ENCODE measurements around the gene COQ8B.
A peak's percentile ranks its signal among the peaks of the same experiment; 100 is the strongest.

COQ8B gene

DNA sequence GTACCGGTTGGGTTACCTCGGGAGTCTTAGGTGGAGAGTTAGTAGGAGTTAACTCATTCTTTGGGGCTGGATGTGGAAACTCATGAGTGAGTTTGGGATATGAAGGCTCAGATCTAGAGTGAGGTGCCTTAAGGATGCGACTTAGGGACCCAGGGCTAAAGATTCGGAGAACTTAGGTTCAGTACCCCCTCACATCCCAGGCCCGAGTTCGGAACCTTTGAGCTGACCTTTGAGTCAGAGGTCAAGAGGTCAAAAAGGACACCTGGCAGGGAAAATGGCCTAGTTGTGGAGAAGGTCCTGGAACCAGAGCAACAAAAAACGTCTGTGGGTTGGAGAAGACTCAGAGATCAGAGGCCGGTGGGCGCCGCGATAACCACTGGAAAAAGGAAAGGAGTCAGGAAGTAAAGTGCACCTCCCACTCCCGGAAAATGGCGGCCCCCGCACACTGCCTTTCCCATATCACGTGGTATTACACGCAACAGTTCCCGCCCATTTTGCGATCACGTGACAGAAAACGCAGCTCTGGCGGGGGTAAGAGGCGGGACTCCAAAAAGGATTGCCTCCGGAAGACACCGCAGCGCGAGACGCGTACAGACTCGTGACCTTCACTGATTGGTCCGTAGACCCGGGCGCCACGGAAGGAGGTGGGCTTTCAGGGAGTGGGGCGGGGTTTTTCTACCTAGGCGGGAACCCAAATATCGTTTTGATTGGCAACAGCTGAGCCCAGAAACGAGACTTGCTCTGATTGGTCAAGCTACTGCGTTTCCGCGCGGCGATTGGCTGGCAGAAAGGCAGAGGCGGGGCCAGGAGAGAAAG, 33.6 kb upstream of the COQ8B start, which contains the start of gene ACTMAP:
Gene ACTMAP (minus strand): TSS at position 420 of the 816 bp plus-strand sequence. CDS start 674 bp downstream, outside the sequence.
- peak; percentile 100 for DNase-seq (ENCODE audit: low read depth)
- TF ChIP-seq, protein P1, sequence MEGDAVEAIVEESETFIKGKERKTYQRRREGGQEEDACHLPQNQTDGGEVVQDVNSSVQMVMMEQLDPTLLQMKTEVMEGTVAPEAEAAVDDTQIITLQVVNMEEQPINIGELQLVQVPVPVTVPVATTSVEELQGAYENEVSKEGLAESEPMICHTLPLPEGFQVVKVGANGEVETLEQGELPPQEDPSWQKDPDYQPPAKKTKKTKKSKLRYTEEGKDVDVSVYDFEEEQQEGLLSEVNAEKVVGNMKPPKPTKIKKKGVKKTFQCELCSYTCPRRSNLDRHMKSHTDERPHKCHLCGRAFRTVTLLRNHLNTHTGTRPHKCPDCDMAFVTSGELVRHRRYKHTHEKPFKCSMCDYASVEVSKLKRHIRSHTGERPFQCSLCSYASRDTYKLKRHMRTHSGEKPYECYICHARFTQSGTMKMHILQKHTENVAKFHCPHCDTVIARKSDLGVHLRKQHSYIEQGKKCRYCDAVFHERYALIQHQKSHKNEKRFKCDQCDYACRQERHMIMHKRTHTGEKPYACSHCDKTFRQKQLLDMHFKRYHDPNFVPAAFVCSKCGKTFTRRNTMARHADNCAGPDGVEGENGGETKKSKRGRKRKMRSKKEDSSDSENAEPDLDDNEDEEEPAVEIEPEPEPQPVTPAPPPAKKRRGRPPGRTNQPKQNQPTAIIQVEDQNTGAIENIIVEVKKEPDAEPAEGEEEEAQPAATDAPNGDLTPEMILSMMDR (IDR thresholded peaks at IDR 0.05; ENCODE audit: low read depth, low read length, missing control alignments): no peak
- in situ Hi-C loops (cut with HindIII; ENCODE audit: low sequenced_read_pairs): no loop called here
- peak within 1 kb of the TSS; percentile 70 for H3K4me3 ChIP-seq (ENCODE audit: low read depth, low read length)

- no peak for DNase-seq (ENCODE audit: low read depth)
- in situ Hi-C loops (cut with HindIII; ENCODE audit: low sequenced_read_pairs): no loop called here
Observed at GRCh38 chr19:40747536-40747935, 30.9 kb upstream of the COQ8B start.

DNA sequence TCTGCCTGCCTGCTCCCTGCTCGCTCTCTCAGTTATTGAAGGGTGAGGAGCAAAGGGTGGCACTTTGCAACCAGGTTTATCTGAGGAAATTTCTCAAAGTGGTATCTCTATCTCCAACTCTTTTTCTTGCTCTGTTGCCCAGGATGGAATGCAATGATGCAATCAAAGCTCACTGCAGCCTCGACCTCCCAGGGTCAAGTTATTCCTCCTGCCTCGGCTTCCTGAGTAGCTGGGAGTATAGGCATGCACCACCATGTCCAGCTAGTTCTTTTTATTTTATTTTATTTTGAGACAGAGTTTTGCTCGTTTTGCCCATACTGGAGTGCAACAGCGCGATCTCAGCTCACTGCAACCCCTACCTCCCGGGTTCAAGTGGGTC, 28.7 kb upstream of the COQ8B start:
- H3K4me3 ChIP-seq (ENCODE audit: low read depth, low read length): no peak overlapping the region
- in situ Hi-C loops (cut with HindIII; ENCODE audit: low sequenced_read_pairs): no loop called here
- TF ChIP-seq, protein P1 (IDR thresholded peaks at IDR 0.05; ENCODE audit: low read depth, low read length, missing control alignments): no peak
- no peak for DNase-seq (ENCODE audit: low read depth)

More at GRCh38 chr19:40747536-40747935, 30.9 kb upstream of the COQ8B start:
- TF ChIP-seq, protein P1 (IDR thresholded peaks at IDR 0.05; ENCODE audit: low read depth, low read length, missing control alignments): no peak
- H3K4me3 ChIP-seq (ENCODE audit: low read depth, low read length): no peak overlapping the region

GRCh38 chr19:40744554-40745401, 28.1 kb upstream of the COQ8B start:
- H3K4me3 ChIP-seq (ENCODE audit: low read depth, low read length): no peak overlapping the region
- in situ Hi-C loops (cut with HindIII; ENCODE audit: low sequenced_read_pairs): no loop called here
- no peak for DNase-seq (ENCODE audit: low read depth)
- TF ChIP-seq, protein P1 (IDR thresholded peaks at IDR 0.05; ENCODE audit: low read depth, low read length, missing control alignments): no peak

DNA sequence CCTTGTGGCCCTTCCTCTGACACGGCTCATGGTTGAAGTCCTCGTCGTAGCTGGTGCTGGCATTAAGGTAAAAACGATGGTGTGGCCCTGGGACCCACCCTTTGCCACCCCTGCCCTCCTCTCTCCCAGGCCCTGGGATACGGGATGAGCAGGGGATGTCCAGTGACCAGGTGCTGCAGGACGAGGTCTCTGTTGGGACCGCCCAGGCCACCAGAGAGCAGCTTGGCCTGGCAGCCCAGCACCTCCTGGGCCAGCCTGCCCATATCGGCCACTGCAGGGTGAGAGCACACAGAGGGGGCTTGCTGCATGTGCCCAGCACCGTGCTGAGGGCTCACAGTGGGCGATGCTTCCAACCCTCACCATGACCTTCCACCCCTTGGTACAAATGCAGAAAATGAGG, 27.2 kb upstream of the COQ8B start:
- no peak overlapping the region for H3K4me3 ChIP-seq (ENCODE audit: low read depth, low read length)
- in situ Hi-C loops (cut with HindIII; ENCODE audit: low sequenced_read_pairs): no loop called here
- TF ChIP-seq, protein P1 (IDR thresholded peaks at IDR 0.05; ENCODE audit: low read depth, low read length, missing control alignments): no peak
- no peak for DNase-seq (ENCODE audit: low read depth)

DNA sequence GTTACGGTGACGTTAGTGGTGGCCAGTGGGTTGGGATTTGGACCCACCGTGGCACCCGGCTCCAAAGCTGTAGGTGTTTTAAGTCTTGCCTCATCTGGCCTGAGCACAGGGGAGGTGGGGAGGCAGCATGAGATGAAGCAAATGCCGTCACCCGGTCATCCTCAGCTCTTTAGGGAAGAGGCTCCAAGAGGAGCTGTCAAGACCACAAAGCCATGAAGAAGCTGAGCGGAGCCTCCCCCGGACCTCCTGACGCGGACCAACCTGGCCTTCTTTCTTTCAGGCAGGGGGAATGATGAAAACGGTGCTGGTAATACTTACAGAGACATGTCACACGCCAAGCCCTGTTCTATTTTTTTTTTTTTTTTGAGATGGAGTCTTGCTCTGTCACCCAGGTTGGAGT, 26.2 kb upstream of the COQ8B start:
- TF ChIP-seq, protein P1 (IDR thresholded peaks at IDR 0.05; ENCODE audit: low read depth, low read length, missing control alignments): no peak
- no peak for DNase-seq (ENCODE audit: low read depth)
- H3K4me3 ChIP-seq (ENCODE audit: low read depth, low read length): no peak overlapping the region
- in situ Hi-C loops (cut with HindIII; ENCODE audit: low sequenced_read_pairs): no loop called here
